ACC112 (cell line): Measurements from ENCODE around the gene FBLN2.

Experiments
- H2AFZ ChIP-seq: fragments of 200-600 bp; sonication (generic); one replicate; pipeline ENCODE4 v1.6.0; 2017; ENCODE audit warnings: antibody characterized with exemption, low read length; ENCODE audit not compliant: unreplicated experiment
- H3K27ac ChIP-seq: fragments of 200-600 bp; sonication (generic); 2 replicates; pipeline ENCODE4 v1.5.1; 2014; ENCODE audit warnings: low read depth, mild to moderate bottlenecking, antibody characterized with exemption, low read length, moderate library complexity
- H3K27me3 ChIP-seq: fragments of 200-600 bp; sonication (generic); 2 replicates; pipeline ENCODE4 v1.6.1; 2014; ENCODE audit warnings: mild to moderate bottlenecking, antibody characterized with exemption, low read length, moderate library complexity, mixed read lengths; ENCODE audit not compliant: insufficient read depth
- H3K36me3 ChIP-seq: fragments of 200-600 bp; sonication (generic); 2 replicates; pipeline ENCODE4 v1.6.1; 2016; ENCODE audit warnings: mild to moderate bottlenecking, antibody characterized with exemption, low read length, moderate library complexity, mixed read lengths; ENCODE audit not compliant: insufficient read depth
- H3K4me1 ChIP-seq: fragments of 200-600 bp; sonication (generic); one replicate; pipeline ENCODE4 v1.6.1; 2016; ENCODE audit warnings: low read length, mixed read lengths; ENCODE audit not compliant: insufficient read depth, unreplicated experiment, control insufficient read depth
- H3K4me3 ChIP-seq: fragments of 200-600 bp; sonication (generic); 2 replicates; pipeline ENCODE4 v1.5.1; 2014; ENCODE audit warnings: mild to moderate bottlenecking, low read depth, low read length
- H3K79me2 ChIP-seq: fragments of 200-600 bp; sonication (generic); one replicate; pipeline ENCODE4 v1.6.0; 2016; ENCODE audit warnings: low read length; ENCODE audit not compliant: control insufficient read depth, unreplicated experiment, insufficient read depth

The FBLN2 gene

DNA sequence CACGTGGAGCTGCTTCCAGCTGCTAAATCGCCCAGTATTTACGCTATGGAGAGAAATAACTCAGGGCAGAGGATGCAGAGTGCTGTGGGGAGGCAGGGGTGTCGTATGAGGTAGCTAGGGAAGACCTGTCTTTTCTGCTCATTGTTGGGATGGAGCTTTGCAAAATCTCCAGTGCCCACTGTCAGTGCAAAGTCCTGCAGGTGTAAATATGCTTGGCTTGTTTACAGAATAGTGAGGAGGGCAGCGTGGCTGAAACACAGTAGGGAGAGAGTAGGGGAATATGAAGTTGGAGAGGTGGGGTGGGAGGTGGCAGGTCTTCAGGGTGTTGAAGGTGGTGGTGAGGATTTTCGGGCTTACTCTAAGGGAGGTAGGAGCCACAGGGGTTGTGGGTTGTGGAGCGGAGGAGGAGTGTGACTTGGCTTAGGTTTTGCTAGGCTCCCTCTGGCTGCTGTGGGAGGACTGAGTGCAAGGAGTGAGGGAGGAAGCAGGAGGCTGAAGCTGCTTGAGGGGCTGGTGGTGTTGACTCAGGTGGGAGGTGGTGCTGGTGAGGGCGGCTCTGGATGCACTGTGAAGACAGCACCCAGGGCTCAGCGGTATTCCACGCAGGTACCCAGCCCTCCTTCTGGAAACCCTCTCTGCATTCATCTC lies 125.7 kb downstream of the FBLN2 start:
- H3K79me2 ChIP-seq: no peaks in the 10 kb centered on the region
- H3K36me3 ChIP-seq: no peaks in the 10 kb centered on the region
- no peak overlapping the region for H2AFZ ChIP-seq
- no peak overlapping the region for H3K4me3 ChIP-seq
- peaks cover 88% of the 10 kb centered on the region for H3K27me3 ChIP-seq
- no peak overlapping the region for H3K27ac ChIP-seq
- H3K4me1 ChIP-seq: no peaks in the 10 kb centered on the region

GRCh38 chr3:13676356-13677017 lies 127.6 kb downstream of the FBLN2 start:
- Histone ChIP-seq H3K27me3 (peaks cover 84% of the 10 kb centered on the region), H2AFZ (no peak overlapping the region), H3K4me3 (no peak overlapping the region), H3K27ac (no peak overlapping the region), H3K36me3 (no peaks in the 10 kb centered on the region), H3K4me1 (no peaks in the 10 kb centered on the region), H3K79me2 (no peaks in the 10 kb centered on the region)

GRCh38 chr3:13677272-13677671 lies 128.3 kb downstream of the FBLN2 start:
- Histone ChIP-seq H3K4me1 (no peaks in the 10 kb centered on the region), H2AFZ (no peak overlapping the region), H3K4me3 (no peak overlapping the region), H3K79me2 (no peaks in the 10 kb centered on the region), H3K27ac (no peak overlapping the region), H3K27me3 (peaks cover 76% of the 10 kb centered on the region), H3K36me3 (no peaks in the 10 kb centered on the region)

DNA sequence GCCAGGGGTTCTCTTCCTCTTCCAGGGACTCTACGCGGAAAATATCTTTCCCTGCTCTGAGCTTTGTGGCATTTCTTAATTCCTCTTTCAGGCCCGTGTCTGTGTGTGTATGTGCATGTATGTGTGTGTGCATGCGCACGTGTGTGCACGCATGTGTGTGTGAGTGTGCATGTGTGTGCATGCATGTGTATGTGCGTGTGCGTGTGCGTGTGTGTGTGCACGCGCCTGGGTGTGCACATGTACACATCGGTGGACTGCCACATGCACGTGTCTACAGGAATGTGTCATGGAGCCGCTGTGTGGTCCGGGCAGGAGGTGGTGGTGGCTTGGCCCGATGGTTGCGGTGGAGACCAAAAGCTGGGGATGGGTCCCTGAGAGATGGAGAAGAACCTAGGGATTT lies 133.0 kb downstream of the FBLN2 start:
- no peaks in the 10 kb centered on the region for H3K79me2 ChIP-seq
- no peak overlapping the region for H3K4me3 ChIP-seq
- H2AFZ ChIP-seq: no peak overlapping the region
- H3K27ac ChIP-seq: no peak overlapping the region
- H3K36me3 ChIP-seq: no peaks in the 10 kb centered on the region
- peaks cover 62% of the 10 kb centered on the region for H3K27me3 ChIP-seq
- no peaks in the 10 kb centered on the region for H3K4me1 ChIP-seq

DNA sequence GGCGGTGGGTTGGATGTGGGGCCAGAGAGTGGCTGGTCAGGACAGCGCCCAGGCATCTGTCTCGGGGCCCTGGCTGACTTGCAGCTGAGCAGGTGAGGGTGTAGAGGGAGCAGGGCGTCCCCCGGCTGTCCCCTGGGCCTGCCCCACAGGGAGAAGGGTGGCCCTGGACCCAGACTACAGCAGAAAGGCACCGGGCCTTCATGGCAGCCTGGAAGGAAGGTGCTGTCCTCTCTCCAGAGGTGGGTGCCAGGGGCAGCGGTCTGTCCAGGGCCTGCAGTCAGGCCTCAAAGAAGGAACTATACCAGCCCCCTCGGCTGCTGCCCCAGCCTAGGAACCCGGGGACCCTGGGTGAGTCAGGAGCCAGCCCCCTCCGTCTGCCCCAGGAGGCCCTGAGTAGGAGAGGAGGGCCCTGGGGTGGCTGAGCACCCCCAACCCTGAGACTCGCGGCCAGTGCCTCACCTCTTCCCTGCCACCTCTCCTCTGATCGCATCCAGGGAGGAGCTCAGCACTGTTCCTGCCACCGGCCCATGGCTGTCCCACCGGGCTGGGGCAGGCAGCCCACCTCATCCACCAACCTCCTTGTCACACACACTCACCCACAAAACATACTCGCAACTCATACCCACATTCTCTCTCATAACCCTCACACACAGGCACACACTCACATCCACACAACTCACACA lies 133.5 kb downstream of the FBLN2 start:
- peaks cover 62% of the 10 kb centered on the region for H3K27me3 ChIP-seq

GRCh38 chr3:13683288-13683687 lies 134.4 kb downstream of the FBLN2 start:
- no peak overlapping the region for H3K4me3 ChIP-seq

More for the DNA sequence above, 133.5 kb downstream of the FBLN2 start:
- H3K27ac ChIP-seq: no peak overlapping the region
- no peaks in the 10 kb centered on the region for H3K79me2 ChIP-seq
- H3K4me3 ChIP-seq: no peak overlapping the region
- no peaks in the 10 kb centered on the region for H3K36me3 ChIP-seq
- H2AFZ ChIP-seq: no peak overlapping the region
- H3K4me1 ChIP-seq: no peaks in the 10 kb centered on the region

DNA sequence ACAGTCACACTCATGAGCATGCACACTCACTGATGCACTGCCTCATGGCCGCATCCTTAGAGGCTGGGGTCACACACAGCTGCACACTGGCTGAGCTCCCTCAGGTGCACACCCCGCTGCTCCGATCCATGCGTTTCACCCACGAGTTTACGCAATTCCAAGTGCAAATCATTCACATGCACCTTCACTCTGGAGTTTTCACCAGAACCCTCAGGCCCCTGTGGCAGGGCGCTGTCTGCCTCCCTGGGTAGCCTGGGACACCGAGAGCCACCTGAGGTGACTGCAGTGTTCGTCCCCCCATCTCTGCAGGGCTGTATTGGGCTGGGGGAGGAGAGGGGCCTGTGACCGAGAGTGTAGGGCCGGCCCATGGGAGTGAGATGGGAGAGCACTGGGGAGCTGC lies 134.8 kb downstream of the FBLN2 start:
- Histone ChIP-seq H3K4me1 (no peaks in the 10 kb centered on the region), H3K79me2 (no peaks in the 10 kb centered on the region), H2AFZ (no peak overlapping the region), H3K27ac (no peak overlapping the region), H3K4me3 (no peak overlapping the region), H3K36me3 (no peaks in the 10 kb centered on the region), H3K27me3 (peaks cover 63% of the 10 kb centered on the region)

More at GRCh38 chr3:13683288-13683687, 134.4 kb downstream of the FBLN2 start:
- Histone ChIP-seq H3K36me3 (no peaks in the 10 kb centered on the region), H3K27me3 (peaks cover 62% of the 10 kb centered on the region), H2AFZ (no peak overlapping the region), H3K4me1 (no peaks in the 10 kb centered on the region), H3K27ac (no peak overlapping the region), H3K79me2 (no peaks in the 10 kb centered on the region)

GRCh38 chr3:13684350-13684749 lies 135.4 kb downstream of the FBLN2 start:
- H3K4me1 ChIP-seq: no peaks in the 10 kb centered on the region
- no peak overlapping the region for H2AFZ ChIP-seq
- no peak overlapping the region for H3K4me3 ChIP-seq
- H3K27me3 ChIP-seq: peaks cover 65% of the 10 kb centered on the region
- no peaks in the 10 kb centered on the region for H3K36me3 ChIP-seq
- H3K79me2 ChIP-seq: no peaks in the 10 kb centered on the region
- no peak overlapping the region for H3K27ac ChIP-seq

DNA sequence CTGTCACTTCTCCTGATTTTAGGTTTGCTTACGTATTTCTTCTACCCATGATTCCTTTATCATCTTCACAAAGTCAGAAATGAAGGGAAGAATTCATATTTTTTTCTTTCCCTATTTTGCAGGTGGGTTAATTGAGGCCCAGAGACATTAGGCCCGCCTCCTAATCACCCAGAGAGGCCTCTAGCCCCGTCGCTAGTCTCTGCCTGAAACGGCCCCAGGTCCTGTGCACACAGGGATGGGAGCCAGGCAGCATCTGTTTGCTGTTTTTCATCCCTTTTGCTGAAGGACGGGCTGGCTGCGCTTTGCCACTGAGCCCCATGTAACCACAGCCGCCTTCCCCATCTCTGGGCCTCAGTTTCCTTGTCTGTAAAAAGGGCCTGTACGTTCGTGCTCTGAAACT lies 135.9 kb downstream of the FBLN2 start:
- Histone ChIP-seq H3K4me3 (no peak overlapping the region), H3K79me2 (no peaks in the 10 kb centered on the region), H2AFZ (no peak overlapping the region), H3K36me3 (no peaks in the 10 kb centered on the region), H3K27me3 (peaks cover 65% of the 10 kb centered on the region), H3K27ac (no peak overlapping the region), H3K4me1 (no peaks in the 10 kb centered on the region)

DNA sequence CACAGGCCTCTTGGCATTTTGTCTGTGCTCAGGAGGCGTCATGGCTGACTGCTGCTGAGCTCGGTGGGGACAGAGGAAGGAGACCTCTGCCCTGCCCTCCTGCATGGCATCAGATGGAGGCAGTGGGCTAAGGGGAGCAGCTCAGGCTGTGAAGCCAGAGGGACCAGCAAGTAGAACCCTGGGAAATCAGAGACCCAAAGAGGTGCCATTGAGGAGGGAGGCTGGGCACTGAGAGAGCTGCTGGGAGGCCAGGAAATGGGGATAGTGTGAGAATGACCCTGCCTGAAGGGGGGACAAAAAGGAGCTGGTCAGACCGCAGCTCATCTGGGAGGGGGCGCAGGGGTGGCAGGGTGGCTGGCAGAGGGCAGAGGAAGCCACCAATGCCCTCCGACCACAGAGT lies 136.8 kb downstream of the FBLN2 start:
- no peaks in the 10 kb centered on the region for H3K79me2 ChIP-seq
- H3K4me3 ChIP-seq: no peak overlapping the region
- H3K27ac ChIP-seq: no peak overlapping the region
- H3K36me3 ChIP-seq: no peaks in the 10 kb centered on the region
- H3K27me3 ChIP-seq: peaks cover 69% of the 10 kb centered on the region
- H3K4me1 ChIP-seq: no peaks in the 10 kb centered on the region
- H2AFZ ChIP-seq: no peak overlapping the region
